Colonic mucosa (tissue), 4 donors: ENCODE measurements around the gene FBH1. TPM values are rescaled to one million over a fixed set of nuclear protein-coding genes. Genes with fewer than 3 reads are reported as not detected.

Source experiments
- DNase-seq: peaks from one replicate; pipeline ENCODE4 v3.0.0-alpha.2; 2020
- H3K27ac ChIP-seq: fragments of 200-600 bp; one replicate; pipeline ENCODE4 v1.8.0; 2021
- H3K27me3 ChIP-seq: fragments of 200-600 bp; one replicate; pipeline ENCODE4 v1.8.0; 2021
- H3K36me3 ChIP-seq: fragments of 200-600 bp; one replicate; pipeline ENCODE4 v1.8.0; 2021
- H3K4me1 ChIP-seq: fragments of 200-600 bp; one replicate; pipeline ENCODE4 v1.8.0; 2021; ENCODE audit warnings: mild to moderate bottlenecking
- H3K4me3 ChIP-seq: fragments of 200-600 bp; one replicate; pipeline ENCODE4 v1.8.0; 2021
- H3K9ac ChIP-seq, 2 donors: one replicate each; pipeline ENCODE4 v1.7.0; 2013; ENCODE audit warnings: control low read depth in 2 of 2, low read depth in 2 of 2, low read length in 2 of 2
- H3K9me3 ChIP-seq: fragments of 200-600 bp; one replicate; pipeline ENCODE4 v1.8.0; 2021
- CTCF ChIP-seq: fragments of 200-600 bp; IDR thresholded peaks from one replicate; pipeline ENCODE4 v1.8.0; 2022; ENCODE audit warnings: antibody characterized with exemption, mild to moderate bottlenecking
- intact Hi-C: fragments of 100-400 bp; cut with DNase I; formaldehyde crosslinking; loops from one replicate; pipeline ENCODE4 v1.14.1; 2022
- total RNA-seq, 2 donors: library from RNA; stranded (reverse); fragmentation: NEBNext Ultra II Directional in 1 of 2; extraction: Animal tissue kit (Norgen Biotek cat#: 25700) in 1 of 2; gene quantifications; one replicate each; pipeline ENCODE4 v1.2.1, GENCODE V29; 2021
- donor health status: healthy.
- donor health status: DM: no; HTN: no; CAD: no.
- donor health status: DM: no; HTN: no; CAD: no.

Gene FBH1
- total RNA-seq, 2 donors from 2014 or later = 67.7 to 87.5 TPM

GRCh38 chr10:5891009-5891408 lies 966 bp downstream of the FBH1 start:
- H3K36me3 ChIP-seq = no peaks in the 10 kb centered on the region
- peaks cover 3% of the 10 kb centered on the region for H3K4me1 ChIP-seq
- H3K4me3 ChIP-seq = peak overlapping the region; percentile 88
- H3K9me3 ChIP-seq = no peaks in the 10 kb centered on the region
- intact Hi-C loops = no loop called here
- H3K9ac ChIP-seq = peak overlapping the region; percentile 77 to 93
- TF ChIP-seq CTCF = no peak
- H3K27ac ChIP-seq = peak overlapping the region; percentile 62
- no peak for DNase-seq
- no peaks in the 10 kb centered on the region for H3K27me3 ChIP-seq

GRCh38 chr10:5892007-5892406 lies 2.0 kb downstream of the FBH1 start:
- Histone ChIP-seq H3K27ac (no peak overlapping the region), H3K27me3 (no peaks in the 10 kb centered on the region), H3K36me3 (no peaks in the 10 kb centered on the region), H3K9ac (peak overlapping the region in 1 of 2 donors; percentile 19), H3K9me3 (no peaks in the 10 kb centered on the region), H3K4me1 (peaks cover 3% of the 10 kb centered on the region), H3K4me3 (no peak overlapping the region)
- no peak for DNase-seq
- no peak for TF ChIP-seq CTCF
- intact Hi-C loops = no loop called here

GRCh38 chr10:5893321-5893720 lies 3.3 kb downstream of the FBH1 start:
- Histone ChIP-seq H3K4me1 (peaks cover 3% of the 10 kb centered on the region), H3K9me3 (no peaks in the 10 kb centered on the region), H3K9ac (no peak overlapping the region), H3K27ac (no peak overlapping the region), H3K27me3 (no peaks in the 10 kb centered on the region), H3K36me3 (no peaks in the 10 kb centered on the region), H3K4me3 (no peak overlapping the region)
- no peak for DNase-seq
- intact Hi-C loops = no loop called here
- no peak for TF ChIP-seq CTCF

GRCh38 chr10:5894403-5894802 lies 4.4 kb downstream of the FBH1 start:
- intact Hi-C loops = no loop called here
- Histone ChIP-seq H3K9me3 (no peaks in the 10 kb centered on the region), H3K27me3 (no peaks in the 10 kb centered on the region), H3K4me1 (peaks cover 3% of the 10 kb centered on the region), H3K27ac (no peak overlapping the region), H3K9ac (no peak overlapping the region), H3K4me3 (no peak overlapping the region), H3K36me3 (no peaks in the 10 kb centered on the region)
- DNase-seq = no peak
- no peak for TF ChIP-seq CTCF

GRCh38 chr10:5894873-5895272 lies 4.8 kb downstream of the FBH1 start:
- no peak overlapping the region for H3K9ac ChIP-seq
- no peaks in the 10 kb centered on the region for H3K9me3 ChIP-seq
- H3K27me3 ChIP-seq = no peaks in the 10 kb centered on the region
- H3K36me3 ChIP-seq = no peaks in the 10 kb centered on the region
- intact Hi-C loops = no loop called here
- no peak overlapping the region for H3K27ac ChIP-seq
- peaks cover 3% of the 10 kb centered on the region for H3K4me1 ChIP-seq
- H3K4me3 ChIP-seq = no peak overlapping the region
- no peak for DNase-seq
- TF ChIP-seq CTCF = no peak

GRCh38 chr10:5895365-5895764 lies 5.3 kb downstream of the FBH1 start:
- Histone ChIP-seq H3K27me3 (no peaks in the 10 kb centered on the region), H3K9me3 (no peaks in the 10 kb centered on the region), H3K4me1 (peaks cover 3% of the 10 kb centered on the region), H3K4me3 (no peak overlapping the region), H3K36me3 (no peaks in the 10 kb centered on the region), H3K27ac (no peak overlapping the region), H3K9ac (no peak overlapping the region)
- intact Hi-C loops = no loop called here
- no peak for TF ChIP-seq CTCF
- no peak for DNase-seq
